Inferior parietal cortex (tissue), 1 donor: ENCODE measurements around the gene ZNF598.
"Not testable (repeated sequence)": the region's sequence is repeated elsewhere in the genome, so short reads cannot be mapped to it uniquely, and the experiment has no call there.

ENCODE experiments used
- DNase-seq: peaks from one replicate; pipeline ENCODE4 v3.0.0-alpha.2; 2016; ENCODE audit errors: extremely low spot score

ZNF598 gene

DNA sequence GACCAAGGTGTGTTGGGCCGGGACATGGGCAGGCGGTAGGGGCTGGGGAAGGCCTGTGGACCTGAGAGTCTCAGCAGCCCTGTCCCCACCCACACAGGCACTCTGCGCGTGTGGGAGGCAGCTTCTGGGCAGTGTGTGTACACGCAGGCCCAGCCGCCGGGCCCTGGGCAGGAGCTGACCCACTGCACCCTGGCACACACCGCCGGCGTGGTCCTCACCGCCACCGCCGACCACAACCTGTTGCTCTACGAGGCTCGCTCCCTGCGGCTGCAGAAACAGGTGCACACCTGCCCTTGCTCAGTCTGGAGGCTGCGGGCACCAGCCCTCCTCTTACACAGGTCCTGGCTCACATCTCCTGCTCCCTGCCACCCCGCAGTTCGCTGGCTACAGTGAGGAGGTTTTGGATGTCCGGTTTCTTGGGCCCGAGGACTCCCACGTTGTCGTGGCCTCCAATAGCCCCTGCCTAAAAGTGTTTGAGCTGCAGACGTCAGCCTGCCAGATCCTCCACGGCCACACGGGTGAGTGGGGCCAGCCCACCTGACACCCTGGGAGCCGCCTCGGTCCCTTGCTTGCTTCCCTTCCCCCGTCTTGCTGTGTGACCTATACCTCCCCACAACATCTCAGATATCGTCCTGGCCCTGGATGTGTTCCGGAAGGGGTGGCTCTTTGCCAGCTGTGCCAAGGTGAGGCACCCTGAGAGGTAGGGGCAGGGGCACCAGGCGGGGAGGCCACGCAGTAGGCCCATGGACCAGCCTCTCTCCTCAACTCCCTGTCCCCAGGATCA is 34.0 kb downstream of the ZNF598 start:
- DNase-seq, result no peak

- DNase-seq, result no peak
Observed at GRCh38 chr16:1974157-1975070, 35.2 kb downstream of the ZNF598 start.

- DNase-seq, result no peak
Observed at GRCh38 chr16:1973461-1974156, 36.0 kb downstream of the ZNF598 start.

- no peak for DNase-seq
Observed at GRCh38 chr16:1972490-1972877, 37.1 kb downstream of the ZNF598 start.

DNA sequence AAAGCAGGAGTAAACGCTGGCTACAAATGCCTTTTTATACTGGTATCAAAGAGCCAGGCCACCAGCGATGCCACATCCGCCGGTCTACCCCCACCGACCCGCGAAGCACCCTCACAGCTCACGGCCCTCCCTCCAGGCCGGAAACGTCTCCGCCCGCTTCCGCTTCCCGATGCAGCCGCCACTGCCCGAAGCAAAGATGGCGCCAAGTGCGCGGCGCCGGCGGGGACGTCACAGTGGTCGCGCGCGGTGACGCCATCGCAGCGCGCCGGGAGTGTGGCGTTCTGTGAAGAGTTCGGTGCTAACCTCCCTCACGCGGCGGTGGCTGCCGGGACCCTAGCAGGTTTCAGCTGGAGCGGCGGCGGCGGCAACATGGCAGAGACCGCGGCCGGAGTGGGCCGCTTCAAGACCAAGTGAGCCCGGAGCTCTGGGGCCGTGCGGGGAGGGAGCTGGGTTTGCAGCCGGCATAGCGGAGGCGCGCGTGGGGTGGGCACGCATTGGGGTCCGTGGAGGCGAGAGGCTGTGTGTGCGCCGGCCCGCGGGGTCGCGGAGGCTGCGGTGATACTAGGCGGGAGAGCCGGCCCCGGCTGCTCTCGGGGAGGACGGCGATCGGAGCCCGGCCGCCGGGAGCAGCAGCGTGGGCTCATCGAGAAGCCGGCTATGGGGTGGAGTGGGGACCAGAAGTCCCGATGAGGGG is 37.7 kb downstream of the ZNF598 start, which contains the start of gene TBL3:
TBL3 (plus strand) TSS at position 258 of the 694 bp plus-strand sequence; CDS start at position 370, 112 bp downstream.
- peak; percentile 96 for DNase-seq

DNA sequence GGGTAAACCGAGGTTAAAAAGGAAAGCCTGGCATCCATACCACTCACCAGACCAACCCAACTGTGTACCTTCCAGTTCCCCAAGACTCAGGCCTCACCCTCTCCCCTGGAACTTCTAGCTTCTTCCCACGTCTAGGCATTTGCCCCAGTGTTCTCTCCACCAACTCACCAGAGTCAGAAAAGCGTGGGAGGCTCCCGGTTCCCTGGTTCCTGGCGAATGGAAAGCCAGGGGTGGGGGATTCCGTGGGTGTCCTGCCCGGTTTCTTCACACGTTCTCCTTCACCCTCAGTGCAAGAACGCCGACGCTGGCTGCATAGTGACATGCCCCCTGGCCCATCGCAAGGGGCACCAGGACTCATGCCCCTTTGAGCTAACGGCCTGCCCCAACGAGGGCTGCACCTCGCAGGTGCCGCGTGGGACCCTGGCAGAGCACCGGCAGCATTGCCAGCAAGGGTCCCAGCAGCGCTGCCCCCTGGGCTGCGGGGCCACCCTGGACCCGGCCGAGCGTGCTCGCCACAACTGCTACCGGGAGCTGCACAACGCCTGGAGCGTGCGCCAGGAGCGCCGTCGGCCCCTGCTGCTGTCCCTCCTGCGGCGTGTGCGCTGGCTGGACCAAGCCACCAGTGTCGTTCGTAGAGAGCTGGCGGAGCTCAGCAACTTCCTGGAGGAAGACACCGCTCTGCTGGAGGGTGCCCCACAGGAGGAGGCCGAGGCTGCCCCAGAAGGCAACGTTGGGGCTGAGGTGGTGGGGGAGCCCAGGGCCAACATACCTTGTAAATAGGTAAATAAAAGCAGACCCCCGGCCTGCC is 41.3 kb downstream of the ZNF598 start:
- no peak for DNase-seq

- no peak for DNase-seq
Observed at GRCh38 chr16:1966460-1966859, 43.2 kb downstream of the ZNF598 start, which contains the start of gene RNF151. Gene RNF151, plus strand, starts transcription at chr16:1966856. Its CDS starts 26 bp downstream, at chr16:1966882.

DNA sequence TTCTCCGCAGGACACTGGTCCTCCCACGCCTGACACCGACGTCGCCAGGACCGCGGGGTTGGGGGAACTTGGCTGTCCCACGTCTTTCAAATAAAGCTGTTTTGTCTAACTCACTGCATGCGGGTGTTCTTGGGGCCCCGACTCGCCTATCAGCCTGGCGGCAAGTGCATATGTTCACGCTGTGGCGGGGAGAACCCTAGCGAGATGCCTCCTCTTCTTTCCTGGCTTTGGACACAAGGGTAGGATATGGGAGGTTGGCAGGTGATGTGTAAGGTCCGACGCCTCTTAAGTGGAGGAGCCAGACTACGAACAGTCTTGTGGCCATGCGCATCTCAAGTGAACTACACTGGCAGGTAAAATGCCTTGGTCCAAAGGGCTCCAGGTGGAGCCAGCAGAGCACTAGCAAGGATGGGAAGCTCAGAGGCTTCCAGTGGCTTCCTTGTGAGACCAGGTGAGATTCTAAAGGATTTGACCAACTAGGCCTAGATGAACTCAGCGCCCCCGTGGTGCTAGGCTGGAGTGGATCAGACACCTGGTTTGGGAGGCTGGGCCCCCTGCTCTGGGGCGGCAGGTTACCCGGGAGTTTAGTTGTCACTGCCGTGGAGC is 44.1 kb downstream of the ZNF598 start:
- no peak for DNase-seq

GRCh38 chr16:1964506-1965395 is 44.9 kb downstream of the ZNF598 start, which contains the start of gene RPS2:
Gene RPS2, minus strand, starts transcription at chr16:1964826. Its CDS starts 201 bp downstream, at chr16:1964625.
- peak; percentile 98 for DNase-seq

DNA sequence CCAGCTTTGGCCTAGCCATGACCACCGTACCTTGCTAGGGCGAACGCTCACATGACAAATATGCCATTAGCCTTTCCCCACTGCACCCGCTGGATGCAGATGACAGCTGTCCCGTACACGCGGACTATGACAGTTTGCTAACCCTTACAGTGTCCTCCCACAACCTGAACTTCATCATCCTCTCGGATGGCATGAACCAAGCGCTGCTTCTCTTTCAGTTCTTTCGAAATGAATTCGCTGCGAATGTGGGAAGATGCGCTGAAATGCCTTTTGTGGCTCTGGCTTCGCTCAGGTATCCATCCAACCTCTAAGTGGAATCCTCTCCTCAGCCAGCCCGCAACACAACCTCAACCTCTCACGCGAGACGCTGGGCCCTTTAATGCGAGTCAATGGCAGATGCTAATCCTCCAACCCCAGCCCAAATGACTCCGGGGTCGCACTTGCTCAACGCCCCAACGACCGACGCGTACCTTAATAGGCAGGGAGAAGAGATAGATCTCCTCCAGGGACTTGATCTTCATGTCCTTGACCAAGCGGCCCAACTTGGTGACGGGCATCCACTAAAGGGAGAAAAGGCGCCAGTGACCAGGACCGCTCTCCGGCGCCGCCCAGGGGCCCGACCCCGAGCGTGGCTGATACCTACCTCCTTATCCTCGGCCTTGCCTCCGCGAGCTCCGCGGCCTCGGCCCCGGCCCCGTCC is 45.7 kb downstream of the ZNF598 start:
- no peak for DNase-seq

DNA sequence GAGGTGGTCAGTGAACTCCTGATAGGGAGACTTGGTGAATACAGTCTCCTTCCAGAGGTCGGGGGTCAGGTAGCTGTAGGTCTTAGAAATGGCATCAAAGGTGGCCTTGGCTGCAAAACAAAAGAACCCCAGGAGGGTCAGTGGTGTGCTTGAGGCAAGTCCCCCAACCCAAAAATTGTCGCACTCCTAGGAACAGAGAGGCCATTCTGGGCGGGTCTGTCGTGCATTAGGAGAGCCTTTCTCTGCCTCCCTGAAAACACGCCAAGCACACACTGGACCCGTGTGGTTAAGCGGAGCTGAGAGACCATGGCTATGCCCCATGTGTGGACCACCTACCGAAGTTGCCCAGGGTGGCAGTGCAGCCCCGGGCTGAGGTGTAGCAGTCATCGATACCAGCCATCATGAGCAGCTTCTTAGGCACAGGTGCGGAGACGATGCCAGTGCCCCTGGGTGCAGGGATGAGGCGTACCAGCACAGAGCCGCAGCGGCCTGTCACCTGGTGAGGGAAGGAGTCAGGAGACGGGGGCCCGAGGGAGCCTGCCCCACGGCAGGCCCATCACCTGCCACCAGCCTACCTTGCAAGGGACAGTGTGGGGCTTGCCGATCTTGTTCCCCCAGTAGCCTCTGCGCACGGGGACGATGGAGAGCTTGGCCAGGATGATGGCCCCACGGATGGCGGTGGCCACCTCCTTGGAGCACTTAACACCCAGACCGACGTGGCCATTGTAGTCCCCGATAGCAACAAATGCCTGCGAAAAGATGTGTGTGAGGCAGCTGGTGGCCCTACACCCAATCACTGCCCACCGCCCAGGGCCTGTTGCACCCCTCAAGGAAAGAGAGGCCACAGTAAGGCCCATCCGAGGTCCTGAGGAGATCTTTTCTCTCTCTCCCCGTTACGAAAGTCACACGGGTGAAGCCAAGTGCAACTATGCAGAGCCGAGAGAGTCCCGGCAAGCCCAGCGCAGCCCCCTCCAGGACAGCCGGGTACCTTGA is 47.2 kb downstream of the ZNF598 start:
- DNase-seq, result not testable (repeated sequence)

DNA sequence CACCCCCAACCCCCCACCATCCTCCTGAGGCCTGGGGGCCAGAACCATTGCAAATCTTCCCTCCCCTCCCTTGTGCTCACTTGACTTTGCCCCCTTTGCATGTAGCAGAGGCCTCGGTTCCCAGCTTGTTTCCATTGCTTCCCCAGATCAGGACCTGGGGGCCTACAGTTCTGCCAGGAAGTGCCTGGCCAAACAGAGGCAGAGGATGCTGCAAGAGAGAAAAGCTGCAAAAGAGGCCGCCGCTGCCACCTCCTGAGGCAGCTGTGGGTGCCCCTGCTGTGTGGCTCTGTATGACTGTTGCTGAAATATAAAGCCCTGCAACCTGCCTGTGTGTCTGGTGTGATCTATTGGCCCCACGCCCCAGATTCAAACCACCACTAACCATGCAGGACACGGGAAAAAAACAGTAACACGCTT is 48.0 kb downstream of the ZNF598 start:
- DNase-seq, result no peak

DNA sequence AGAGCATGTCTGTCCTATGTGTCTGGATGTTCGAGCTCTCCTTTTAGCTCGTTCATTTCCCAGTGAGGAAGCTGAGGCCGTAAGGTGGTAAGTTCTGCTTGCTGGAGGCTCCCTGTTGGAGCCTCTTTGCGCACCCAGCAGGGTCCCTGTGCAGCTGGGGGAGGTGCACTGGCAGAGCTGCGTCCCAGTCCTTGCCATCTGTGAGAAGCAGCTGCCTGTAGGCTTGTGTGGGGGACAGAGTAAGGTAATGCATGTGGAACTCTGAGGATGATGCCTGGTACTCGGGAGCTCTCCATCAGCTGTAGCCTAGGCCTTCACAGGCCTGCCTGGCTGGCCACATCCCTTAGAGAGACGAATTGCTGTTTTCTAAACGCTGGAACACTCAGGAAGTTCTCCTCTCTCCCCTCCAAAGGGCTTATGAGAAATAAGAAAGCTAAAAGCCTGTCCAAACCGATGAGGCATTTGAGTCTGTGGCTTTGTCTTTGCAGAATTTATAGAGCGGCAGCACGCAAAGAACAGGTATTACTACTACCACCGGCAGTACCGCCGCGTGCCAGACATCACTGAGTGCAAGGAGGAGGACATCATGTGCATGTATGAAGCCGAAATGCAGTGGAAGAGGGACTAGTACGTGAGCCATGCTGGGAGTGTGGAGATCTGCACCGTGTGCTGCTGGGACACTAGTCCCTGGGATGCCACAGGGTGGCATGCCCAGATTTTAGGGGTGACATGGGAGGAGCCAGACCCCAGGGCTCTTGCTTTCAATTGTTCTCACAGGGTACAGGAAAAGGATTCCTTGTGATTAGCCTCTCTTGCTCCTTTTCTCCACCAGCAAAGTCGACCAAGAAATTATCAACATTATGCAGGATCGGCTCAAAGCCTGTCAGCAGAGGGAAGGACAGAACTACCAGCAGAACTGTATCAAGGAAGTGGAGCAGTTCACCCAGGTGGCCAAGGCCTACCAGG is 48.7 kb downstream of the ZNF598 start:
- no peak for DNase-seq

DNA sequence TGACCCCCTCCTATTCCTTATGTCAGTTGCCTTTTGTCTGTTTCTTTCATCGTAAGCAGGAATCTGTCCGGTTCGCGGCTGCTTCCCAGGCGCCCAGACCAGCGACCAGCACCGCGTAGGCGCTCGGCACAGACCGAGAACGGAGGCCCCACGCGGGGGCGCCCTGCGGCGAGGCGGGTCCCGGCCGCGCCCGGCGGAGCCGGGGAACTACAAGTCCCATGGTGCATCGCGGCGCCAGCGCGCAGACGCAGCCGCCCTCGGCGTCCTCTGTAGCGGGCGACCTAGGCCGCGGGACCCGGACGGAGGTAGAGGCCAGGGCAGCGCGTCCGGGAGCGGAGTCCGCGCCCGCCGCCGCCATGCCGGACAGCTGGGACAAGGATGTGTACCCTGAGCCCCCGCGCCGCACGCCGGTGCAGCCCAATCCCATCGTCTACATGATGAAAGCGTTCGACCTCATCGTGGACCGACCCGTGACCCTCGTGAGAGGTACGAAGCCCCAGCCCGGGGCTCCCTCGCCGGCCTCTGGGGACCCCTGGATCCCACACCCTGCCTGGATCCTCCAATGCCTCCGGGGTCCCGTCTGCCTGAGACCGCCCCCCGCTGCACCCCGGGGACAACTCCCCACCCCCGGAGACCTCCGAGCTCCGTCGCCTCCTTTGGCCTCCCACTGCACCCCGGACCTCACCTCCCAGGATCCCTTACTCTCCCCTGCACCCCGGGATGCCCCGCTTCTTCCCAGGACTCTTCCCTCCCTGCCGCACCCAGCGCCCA is 50.2 kb downstream of the ZNF598 start, which contains the start of gene NDUFB10:
NDUFB10 (plus strand) TSS at position 270 of the 771 bp plus-strand sequence; CDS start at position 357, 87 bp downstream.
- DNase-seq, result peak; percentile 91
